ENCODE measurements around the gene PRRT3.

GRCh38 chr3:9911863-9912262, 40.3 kb downstream of the PRRT3 start:
- TF ChIP-seq CTCF (IDR thresholded peaks at IDR 0.05; ENCODE audit: low read length): no peak
- no peak for TF ChIP-seq EZH2 (IDR thresholded peaks at IDR 0.05; ENCODE audit: borderline replicate concordance, low read length)

Measured in OCI-LY1 (cell line).